HG03025 (cell line): ENCODE data around the gene FMOD.
A peak's percentile ranks its signal among the peaks of the same experiment; 100 is the strongest.
"Not testable (repeated sequence)": the region's sequence is repeated elsewhere in the genome, so short reads cannot be mapped to it uniquely, and the experiment has no call there.

Experiments used
- ATAC-seq: cut with Tn5 transposase; IDR thresholded peaks from one replicate; pipeline ENCODE4 v1.9.1; 2021; ENCODE audit warnings: mild to moderate bottlenecking, moderate library complexity; ENCODE audit not compliant: unreplicated experiment, low FRiP score

Gene FMOD

GRCh38 chr1:203307641-203308126 is 43.2 kb downstream of the FMOD start:
- ATAC-seq: no peak

- no peak for ATAC-seq
Measured at GRCh38 chr1:203306965-203307541, 43.9 kb downstream of the FMOD start.

- no peak for ATAC-seq
Measured at GRCh38 chr1:203306089-203306964, 44.6 kb downstream of the FMOD start.

- peak; percentile 3 for ATAC-seq
Measured at GRCh38 chr1:203305809-203306088, 45.2 kb downstream of the FMOD start.

- peak; percentile 70 for ATAC-seq
Measured at GRCh38 chr1:203304919-203305808, 45.8 kb downstream of the FMOD start, which contains the start of gene BTG2. BTG2 (plus strand) TSS chr1:203305519; CDS start chr1:203305607, 88 bp downstream.

GRCh38 chr1:203304391-203304918 is 46.5 kb downstream of the FMOD start:
- no peak for ATAC-seq

GRCh38 chr1:203302894-203303293 is 48.0 kb downstream of the FMOD start:
- no peak for ATAC-seq

- ATAC-seq: no peak
Measured at GRCh38 chr1:203302456-203302855, 48.5 kb downstream of the FMOD start.

- ATAC-seq: no peak
Measured at GRCh38 chr1:203301331-203301668, 49.6 kb downstream of the FMOD start.

- ATAC-seq: no peak
Measured at GRCh38 chr1:203300441-203301330, 50.2 kb downstream of the FMOD start.

- not testable (repeated sequence) for ATAC-seq
Measured at GRCh38 chr1:203299719-203300429, 51.0 kb downstream of the FMOD start.

GRCh38 chr1:203299169-203299568 is 51.8 kb downstream of the FMOD start:
- no peak for ATAC-seq

GRCh38 chr1:203296460-203297073 is 54.4 kb downstream of the FMOD start:
- no peak for ATAC-seq

GRCh38 chr1:203295796-203296195 is 55.1 kb downstream of the FMOD start:
- ATAC-seq: no peak

GRCh38 chr1:203291201-203292096 is 59.5 kb downstream of the FMOD start:
- no peak for ATAC-seq
